ENCODE measurements around the gene ADAP2.
"Not testable (repeated sequence)": the region's sequence is repeated elsewhere in the genome, so short reads cannot be mapped to it uniquely, and the experiment has no call there.

The ADAP2 gene

DNA sequence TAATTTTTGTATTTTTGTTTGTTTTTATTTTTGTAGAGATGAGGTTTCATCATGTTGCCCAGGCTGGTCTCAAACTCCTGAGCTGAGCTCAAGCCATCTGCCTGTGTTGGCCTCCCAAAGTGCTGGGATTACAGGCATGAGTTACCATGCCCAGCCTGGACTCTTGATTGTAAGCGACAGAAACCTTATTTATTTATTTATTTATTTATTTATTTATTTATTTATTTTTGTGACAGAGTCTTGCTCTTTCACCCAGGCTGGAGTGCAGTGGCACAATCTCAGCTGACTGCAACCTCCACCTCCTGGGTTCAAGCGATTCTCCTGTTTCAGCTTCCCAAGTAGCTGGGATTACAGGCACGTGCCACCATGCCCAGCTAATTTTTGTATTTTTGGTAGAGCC, 8.1 kb downstream of the ADAP2 start:
- DNase-seq (ENCODE audit: low read depth), result not testable (repeated sequence)

DNA sequence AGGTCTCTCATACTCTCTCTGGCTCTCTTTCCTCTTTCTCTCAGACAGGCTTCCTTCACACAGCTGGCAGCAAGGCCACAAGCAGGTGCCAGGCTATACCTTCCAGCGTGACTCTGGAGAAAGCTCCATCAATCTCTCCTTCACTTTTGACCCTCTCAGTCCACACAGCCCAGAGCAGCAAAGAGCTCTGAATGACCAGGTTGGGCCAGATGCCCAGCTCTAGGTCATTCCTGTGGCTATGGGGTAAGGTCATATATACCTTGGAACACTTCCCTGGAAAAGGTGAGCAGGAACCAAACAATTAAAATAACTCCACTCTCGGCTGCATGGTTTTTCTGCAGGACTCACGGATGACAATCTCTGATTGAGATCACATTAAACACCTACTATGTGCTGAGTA, 8.8 kb downstream of the ADAP2 start:
- DNase-seq (ENCODE audit: low read depth), result no peak

DNA sequence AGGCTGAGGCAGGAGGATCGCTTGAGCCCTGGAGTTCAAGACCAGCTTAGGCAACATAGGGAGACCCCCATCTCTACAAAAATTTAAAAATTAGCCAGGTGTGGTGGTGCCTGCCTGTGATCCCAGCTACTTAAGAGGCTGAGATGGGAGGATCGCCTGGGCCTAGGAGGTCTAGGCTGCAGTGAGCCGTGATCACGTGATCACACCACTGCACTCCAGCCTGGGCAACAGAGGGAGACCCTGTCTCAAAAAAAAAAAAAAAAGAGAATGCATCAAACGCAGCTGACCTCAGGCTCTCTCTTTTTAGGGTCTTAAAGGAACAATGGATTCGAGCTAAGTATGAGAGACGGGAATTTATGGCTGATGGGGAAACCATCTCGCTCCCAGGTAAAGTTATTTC, 9.8 kb downstream of the ADAP2 start:
- not testable (repeated sequence) for DNase-seq (ENCODE audit: low read depth)

DNA sequence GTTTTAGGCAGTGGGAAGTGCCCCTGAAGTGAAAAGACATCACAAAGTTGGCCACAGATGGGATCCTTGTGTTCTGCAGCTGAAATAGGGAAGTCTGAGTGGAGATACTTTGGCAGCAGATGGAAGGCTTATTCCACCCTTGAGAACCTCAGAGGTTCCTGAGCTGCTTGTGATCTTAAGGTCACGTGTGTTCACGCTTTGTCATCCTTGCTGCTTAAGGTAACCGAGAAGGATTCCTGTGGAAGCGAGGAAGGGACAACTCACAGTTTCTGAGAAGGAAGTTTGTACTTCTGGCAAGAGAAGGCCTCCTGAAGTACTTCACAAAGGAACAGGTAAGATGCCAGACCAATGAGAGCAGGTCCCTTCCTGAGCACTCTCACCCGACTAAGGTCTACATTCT, 12.2 kb downstream of the ADAP2 start:
- no peak for DNase-seq (ENCODE audit: low read depth)

DNA sequence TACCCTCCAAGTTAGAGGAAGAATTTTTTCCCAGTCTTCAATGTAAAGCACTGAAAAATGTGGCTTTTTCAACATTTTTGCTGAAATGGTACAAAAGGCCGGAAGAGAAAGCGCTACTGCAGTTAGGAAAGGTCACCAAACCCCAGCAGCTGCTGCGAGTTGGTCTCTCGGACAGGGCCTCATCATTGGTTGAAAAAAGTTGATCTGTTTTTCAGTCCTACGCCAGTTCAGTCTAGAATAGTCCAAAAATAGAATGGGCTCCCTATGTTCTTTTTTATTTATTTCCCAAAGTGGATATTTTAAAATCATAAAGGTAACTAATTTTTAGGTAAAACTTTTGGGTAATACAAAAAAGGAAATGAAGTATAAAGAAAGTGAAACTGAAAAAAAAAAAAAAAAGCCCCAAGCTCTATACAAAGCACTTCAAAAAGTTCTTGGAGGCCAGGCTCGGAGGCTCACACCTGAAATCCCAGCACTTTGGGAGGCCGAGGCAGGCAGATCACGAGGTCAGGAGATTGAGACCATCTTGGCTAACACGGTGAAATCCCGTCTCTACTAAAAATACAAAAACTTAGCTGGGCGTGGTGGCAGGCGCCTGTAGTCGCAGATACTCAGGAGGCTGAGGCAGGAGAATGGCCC, 17.4 kb downstream of the ADAP2 start:
- no peak for DNase-seq (ENCODE audit: low read depth)

DNA sequence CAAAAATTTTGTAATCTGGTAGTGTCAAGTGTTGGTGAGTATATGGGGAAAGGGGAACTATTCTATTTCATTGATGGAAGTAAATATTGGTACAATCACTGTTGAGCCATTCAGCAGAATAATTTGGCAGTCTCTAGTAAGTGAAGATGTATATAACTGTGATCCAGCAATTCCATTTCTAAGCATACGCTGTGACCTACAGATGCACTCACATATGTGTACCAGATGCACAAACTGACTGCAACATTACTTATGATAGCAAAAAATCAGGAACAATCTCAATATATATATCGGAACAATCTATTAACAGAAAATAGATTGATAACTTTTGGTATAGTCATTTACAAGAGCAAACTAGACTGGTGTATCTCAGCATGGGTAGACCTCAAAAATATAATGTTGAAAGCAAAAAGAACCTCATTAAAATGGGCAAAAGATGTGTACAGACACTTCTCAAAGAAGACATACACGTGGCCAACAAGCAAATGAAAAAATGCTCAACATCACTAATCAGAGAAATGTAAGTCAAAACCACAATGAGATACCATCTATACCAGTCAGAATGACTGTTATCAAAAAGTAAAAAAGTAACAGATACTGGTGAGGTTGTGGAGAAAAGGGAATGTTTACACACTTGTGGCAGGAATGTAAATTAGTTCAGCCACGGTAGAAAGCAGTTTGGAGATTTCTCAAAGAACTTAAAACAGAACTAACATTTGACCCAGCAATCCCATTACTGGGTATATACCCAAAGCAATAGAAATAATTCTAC, 20.7 kb downstream of the ADAP2 start:
- DNase-seq (ENCODE audit: low read depth), result no peak

DNA sequence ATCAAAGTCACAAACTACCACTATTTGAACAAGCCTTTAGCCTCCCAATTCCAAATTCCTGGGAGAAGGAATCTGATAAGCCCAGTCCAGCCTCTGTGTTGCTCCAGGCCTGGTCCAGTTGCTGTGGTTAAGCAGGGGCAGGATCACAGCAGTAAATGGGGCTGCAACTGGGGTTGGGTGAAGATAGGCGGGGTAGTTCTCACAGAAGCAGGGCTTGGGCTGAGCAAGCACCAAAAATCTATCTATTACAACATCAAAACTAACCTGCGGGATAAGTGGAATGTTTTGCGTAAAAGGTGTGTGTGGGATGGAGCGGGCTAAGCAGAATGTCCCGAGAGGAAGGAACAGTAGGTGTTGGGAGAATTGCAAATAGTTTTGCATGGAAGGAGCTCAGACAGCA, 26.1 kb downstream of the ADAP2 start:
- DNase-seq (ENCODE audit: low read depth), result no peak

DNA sequence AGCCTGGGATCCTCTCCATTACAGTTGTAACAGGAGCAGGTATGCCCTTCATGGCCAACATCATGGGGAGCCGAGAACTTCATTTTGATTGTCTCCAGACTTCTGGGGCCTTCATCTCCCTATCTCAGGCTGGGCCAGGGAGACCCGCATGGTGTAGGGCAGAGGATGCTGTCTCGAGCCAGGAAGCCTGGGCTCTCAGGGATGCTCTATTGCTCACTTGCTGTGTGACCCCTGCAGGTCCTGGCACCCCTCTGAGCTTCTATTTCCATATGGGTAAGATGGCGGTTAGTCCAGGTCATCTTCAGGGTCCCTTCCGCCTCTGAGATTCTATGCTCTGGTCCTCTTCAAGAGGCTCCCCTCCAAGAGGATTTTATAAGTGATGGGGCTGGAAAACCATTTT, 28.4 kb downstream of the ADAP2 start:
- no peak for DNase-seq (ENCODE audit: low read depth)

DNA sequence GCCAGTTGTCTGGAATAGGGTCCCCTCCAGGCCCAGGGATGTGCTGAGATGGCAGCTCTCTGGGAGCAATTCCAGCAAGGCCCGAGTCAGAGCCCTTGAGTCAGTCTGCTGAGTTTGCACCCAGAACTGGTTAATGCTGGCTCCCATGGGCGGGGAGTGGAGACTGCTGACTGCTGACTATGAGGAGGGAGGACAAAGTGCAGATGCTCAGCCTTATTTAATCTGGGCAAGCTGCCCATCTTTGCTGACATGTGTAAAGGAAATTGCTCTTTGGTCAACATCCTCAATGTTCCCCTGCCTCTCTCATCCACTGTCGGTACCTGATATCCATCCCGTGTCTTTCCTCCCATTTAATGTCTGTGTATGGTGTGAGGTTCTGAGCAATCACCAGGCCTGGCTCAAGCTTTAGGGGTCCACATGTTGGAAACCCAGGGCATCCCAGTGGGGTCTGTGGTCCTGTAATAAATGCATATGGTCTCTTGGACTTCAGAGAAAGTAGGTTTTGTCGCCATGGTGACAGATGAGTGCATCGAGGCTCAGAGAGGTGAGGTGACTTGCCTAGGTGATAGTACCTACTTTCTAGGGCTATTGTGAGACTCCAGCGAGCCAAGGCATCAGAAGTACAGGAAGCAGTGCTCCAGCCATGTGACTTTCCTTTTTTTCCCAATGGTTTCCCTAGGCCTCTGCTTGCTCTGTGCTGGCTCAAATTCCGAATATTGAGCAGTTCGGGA, 29.1 kb downstream of the ADAP2 start:
- no peak for DNase-seq (ENCODE audit: low read depth)

DNA sequence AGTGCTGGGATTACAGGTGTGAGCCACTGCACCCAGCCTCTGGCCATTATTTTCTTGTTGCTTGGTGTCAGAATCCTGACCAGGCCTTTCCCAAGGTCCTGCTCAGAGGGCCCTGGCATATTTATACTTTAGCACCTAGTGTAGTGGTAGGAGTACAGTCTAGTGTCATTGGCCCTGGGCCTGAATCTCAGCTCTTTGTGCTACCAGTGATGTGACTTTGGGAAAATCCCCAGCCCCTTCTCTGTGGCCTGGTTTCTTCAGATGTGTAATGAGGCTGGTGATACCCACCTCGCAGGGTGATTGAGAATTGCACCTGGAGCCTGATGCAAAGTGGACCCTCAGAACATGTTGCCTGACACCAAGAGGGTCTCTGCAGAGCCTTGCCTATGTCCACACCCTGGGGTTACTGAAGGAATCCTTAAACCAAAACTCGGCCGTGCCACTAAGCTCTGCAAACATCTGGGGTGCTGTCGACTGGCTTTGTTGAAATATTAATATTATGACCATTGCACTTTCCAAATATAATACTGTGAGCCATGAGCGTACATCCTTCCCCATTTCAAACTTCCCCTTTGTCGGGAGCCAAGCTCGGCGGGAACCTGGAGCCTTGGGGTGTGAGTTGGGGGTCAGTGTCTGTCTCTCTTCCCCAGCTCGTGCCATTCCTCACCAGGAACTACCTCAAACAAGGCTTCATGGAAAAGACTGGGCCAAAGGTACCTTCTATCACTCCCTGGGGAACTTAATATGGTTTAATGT, 31.1 kb downstream of the ADAP2 start:
- no peak for DNase-seq (ENCODE audit: low read depth)

DNA sequence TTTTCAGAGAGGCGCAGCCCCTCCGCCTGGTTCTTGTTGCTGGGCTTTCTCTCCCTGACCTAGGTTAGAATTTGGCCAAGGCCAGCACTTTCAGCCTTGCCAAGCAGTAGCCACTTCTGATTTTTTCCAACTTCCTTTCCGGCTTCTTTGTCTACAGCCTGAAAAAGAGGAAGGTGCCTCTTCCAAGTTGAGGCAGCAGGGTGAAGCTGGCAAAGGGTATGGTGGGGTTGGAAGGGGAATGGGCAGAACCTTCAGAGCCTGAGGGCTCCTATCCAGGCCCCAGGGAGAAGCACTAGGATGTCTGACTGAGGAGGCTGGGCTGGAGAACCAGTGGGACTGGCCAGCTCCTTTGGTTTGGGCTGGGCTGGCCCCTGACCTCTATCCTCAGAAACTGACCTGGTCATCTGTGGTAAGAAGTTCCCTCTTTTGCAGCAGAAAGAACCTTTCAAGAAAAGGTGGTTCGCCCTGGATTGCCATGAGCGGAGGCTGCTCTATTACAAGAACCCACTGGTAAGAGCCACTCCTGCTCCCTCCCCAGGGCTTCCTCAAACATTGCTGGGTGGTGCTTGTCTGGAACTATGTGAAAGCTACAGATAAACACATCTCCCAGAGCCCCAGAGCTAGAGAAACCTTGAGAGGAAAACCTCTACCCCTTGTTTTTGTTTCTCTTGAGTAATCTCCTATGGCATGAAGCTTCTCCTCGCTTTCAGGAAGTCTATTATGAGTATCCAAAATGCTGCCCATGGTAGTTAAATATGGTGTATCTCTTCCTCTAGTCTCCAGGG, 32.5 kb downstream of the ADAP2 start:
- DNase-seq (ENCODE audit: low read depth), result no peak

DNA sequence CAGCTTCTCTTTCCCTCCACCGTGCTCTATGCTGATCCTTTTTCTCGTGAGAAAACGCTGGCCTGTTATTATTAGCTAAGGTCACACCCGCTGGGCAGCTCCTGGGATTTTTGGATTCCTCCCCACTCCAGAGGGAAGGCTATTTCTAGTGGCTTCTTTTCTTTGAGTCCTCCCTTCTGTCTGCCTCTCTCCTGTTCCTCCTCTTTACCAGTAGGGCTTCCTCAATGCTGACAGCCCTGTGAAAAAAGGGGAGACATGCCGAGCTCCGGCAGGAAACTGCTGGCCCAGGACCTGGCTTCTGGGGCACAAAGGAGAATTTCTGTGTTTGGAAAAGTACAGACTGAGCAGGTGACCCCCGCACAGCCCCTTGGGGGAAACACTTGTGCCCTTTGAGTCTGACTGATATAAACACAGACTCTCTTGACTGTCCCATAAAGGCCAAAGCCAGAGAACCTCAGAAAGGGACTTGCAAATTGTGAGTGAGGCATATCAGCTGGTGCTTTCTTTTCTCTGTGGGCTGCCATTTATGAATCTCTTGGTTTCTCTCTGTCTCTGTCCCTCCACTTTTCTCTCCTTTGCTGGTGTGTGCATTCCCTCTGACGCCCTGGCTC, 35.1 kb downstream of the ADAP2 start:
- no peak for DNase-seq (ENCODE audit: low read depth)

DNA sequence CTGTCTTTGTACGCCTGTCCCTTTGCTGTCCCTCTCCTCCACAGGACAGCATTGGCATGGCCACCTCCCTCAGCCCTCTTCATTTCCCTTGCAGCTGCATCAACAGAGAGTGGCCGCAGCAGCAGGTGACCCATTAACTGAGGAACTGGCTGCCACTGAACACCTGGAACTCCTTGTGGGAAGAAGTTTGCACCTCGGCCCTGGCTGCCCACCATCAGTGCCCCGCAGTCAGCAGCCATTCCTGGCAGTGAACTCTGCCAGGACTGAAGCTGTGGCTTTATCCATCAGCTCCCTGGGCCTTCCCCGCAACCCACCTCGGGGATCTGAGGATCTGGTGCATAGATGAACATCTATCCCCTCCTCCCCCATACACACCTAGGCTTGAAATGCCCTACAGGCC, 36.0 kb downstream of the ADAP2 start:
- no peak for DNase-seq (ENCODE audit: low read depth)

DNA sequence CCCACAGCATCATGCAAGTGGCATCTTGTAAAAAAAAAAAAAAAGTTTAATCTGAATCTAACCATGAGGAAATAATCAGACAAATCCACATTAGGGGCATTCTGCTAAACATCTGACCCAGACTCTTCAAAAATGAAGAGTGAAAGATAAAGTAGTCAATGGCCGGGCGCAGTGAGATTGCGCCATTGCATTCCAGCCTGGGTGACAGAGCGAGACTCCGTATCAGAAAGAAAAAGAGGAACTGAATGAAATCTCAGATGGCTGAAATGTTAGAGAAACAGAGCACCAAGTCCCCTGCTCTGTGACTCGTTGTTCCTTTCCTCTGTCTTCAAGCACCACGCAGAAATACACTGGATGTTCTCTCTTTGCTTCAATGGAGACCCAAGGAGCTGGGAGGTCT, 36.4 kb downstream of the ADAP2 start:
- no peak for DNase-seq (ENCODE audit: low read depth)

DNA sequence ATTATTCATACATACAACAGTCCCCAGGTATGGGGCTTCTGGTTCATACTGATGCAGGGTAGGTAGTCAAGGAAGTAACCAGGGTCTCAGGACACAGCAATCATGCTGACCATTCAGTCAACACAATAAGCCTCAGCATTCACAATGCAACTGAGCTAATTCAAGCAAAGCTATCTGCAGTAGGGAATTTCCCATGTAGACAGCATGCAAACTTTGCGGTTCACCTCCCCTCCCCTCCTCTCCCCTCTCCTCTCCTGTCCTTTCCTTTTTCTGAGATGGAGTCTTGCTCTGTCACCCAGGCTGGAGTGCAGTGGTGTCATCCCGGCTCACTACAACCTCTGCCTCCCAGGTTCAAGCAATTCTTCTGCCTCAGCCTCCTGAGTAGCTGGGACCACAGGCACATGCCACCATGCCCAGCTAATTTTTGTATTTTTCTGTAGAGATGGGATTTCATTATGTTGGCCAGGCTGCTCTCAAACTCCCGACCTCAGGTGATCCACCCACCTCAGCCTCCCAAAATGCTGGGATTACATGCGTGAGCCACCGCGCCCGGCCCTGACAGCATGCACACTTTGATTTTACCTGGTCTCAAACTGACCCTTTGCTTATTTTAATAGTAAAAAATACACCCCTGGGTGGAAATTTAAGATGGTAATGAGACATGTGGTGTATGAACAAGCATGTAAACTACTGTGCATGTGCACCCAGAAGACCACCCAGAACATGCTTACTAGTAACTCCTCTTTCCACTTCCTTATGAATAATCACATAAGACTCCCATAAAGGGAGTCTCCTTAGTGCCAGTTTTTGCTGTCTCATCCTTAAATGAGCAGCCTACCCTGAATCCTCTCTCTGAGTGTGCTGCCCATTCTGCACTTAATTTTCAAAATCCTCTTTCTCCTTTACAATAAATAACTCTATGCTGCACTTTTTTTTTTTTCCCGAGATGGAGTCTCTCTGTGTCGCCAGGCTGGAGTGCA, 39.8 kb downstream of the ADAP2 start:
- no peak for DNase-seq (ENCODE audit: low read depth)

DNA sequence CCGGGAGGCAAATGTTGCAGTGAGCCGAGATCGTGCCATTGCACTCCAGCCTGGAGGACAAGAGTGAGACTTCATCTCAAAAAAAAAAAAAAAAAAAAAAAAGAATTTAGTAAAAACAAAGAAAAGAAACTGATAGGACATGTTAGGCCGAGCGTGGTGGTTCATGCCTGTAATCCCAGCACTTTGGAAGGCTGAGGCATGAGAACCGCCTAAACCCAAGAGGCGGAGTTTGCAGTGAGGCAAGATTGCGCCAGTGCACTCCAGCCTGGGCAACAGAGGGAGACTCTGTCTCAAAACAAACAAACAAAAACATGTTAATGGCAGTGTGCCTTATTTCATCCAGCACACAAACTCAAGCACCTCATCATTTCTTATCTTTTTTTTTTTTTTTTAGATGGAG, 42.6 kb downstream of the ADAP2 start:
- not testable (repeated sequence) for DNase-seq (ENCODE audit: low read depth)

DNA sequence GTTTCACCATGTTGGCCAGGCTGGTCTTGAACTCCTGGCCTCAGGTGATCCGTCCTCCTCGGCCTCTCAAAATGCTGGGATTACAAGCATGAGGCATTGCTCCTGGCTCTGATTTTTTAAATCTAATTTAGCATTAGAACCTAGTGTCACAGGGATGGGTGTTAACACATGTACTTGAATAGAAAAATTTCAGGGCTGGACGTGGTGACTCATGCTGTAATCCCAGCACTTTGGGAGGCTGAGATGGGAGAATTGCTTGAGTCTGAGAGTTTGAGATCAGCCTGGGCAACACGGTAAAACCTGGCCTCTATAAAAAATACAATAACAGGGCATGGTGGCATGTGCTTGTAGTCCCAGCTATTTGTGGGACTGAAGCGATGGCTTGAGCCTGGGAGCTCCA, 43.1 kb downstream of the ADAP2 start:
- no peak for DNase-seq (ENCODE audit: low read depth)

DNA sequence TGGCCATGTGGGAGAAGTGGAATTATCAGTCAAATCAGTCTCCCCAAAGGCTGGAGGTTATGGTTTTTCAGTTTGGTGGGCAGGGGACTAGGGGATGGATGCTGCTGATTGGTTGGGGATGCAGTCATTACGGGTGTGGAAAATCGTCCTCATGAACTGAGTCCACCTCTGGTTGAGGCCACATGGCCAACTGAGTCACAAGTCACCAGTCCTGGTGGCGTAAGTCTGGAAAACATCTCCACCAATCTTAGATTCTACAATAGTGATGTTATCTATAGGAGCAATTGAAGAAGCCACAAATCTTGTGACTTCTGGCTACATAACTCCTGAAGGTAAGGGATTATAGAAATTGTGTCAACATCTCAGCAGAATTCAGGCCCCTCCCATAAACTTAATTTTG, 43.9 kb downstream of the ADAP2 start:
- no peak for DNase-seq (ENCODE audit: low read depth)

DNA sequence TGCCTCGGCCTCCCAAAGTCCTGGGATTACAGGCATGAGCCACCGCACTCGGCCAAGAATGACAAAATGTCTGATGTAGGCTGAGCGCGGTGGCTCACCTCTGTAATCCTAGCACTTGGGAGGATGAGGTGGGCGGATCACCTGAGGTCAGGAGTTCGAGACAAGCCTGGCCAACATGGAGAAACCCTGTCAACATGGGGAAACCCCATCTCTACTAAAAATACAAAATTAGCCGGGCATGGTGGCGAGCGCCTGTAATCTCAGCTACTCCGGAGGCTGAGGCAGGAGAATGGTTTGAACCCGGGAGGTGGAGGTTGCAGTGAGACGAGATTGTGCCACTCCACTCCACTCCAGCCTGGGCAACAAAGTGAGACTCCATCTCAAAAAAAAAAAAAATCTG, 46.2 kb downstream of the ADAP2 start:
- DNase-seq (ENCODE audit: low read depth), result not testable (repeated sequence)

All from stimulated activated CD8-positive, alpha-beta memory T cell treated with anti-CD3 and anti-CD28 coated beads, Interleukin-12 subunit alpha, Interleukin-12 subunit beta, amount 100 ng/mL, for 1 hour (primary cell).